ENCODE data around the gene B4GAT1. TPM values are rescaled to one million over a fixed set of nuclear protein-coding genes. Genes with fewer than 3 reads are reported as not detected.

Gene B4GAT1
- total RNA-seq, 1 experiment from 2014 or later = 41.1 TPM

GRCh38 chr11:66338276-66339161 is 8.9 kb downstream of the B4GAT1 start:
- Histone ChIP-seq H3K4me2 (ENCODE audit: low read length) (no peak overlapping the region), H3K9me2 (replicated peaks; ENCODE audit: low read length) (no peaks in the 10 kb centered on the region), H3K4me3 (ENCODE audit: low read length) (no peak overlapping the region), H4K20me1 (ENCODE audit: low read length) (no peaks in the 10 kb centered on the region), H3K4me1 (ENCODE audit: insufficient read depth, low read length) (peaks cover 35% of the 10 kb centered on the region), H3K36me3 (ENCODE audit: low read depth, low read length) (peaks cover 17% of the 10 kb centered on the region; the same call in 1 of the 2 replicates), H3K9me3 (ENCODE audit: low read length) (no peaks in the 10 kb centered on the region), H3F3A (ENCODE audit: low read length, unreplicated experiment) (peaks cover 7% of the 10 kb centered on the region), H3K79me2 (ENCODE audit: low read length) (peaks cover 26% of the 10 kb centered on the region), H3K27ac (ENCODE audit: low read length) (no peak overlapping the region), H3K27me3 (ENCODE audit: low read length) (no peaks in the 10 kb centered on the region), H2AFZ (ENCODE audit: low read length) (no peak overlapping the region), H3K9ac (ENCODE audit: low read length) (no peak overlapping the region)
- TF ChIP-seq EZH2phosphoT487 (IDR thresholded peaks at IDR 0.05; ENCODE audit: borderline replicate concordance, low read length) = no peak
- no peak for TF ChIP-seq EZH2 (IDR thresholded peaks at IDR 0.05; ENCODE audit: low read length, unreplicated experiment)
- TF ChIP-seq CTCF (conservative IDR thresholded peaks at IDR 0.05; ENCODE audit: low read depth, low read length) = no peak
- ChIA-PET CTCF (no interaction called here), POLR2A (ENCODE audit: unreplicated experiment) (interaction anchor here (0.7 kb wide), 1 partner anchor 75 kb away, joined by 3 read pairs; no protein-coding TSS in a partner anchor)
- BruUV-seq (replicated peaks) = no TSS peak
- intact Hi-C loops (cut with micrococcal nuclease) = no loop called here
- no peak for ATAC-seq
- no peak for DNase-seq

- Histone ChIP-seq H3K9me3 (ENCODE audit: low read length) (no peaks in the 10 kb centered on the region), H3K79me2 (ENCODE audit: low read length) (peaks cover 17% of the 10 kb centered on the region), H3F3A (ENCODE audit: low read length, unreplicated experiment) (peaks cover 7% of the 10 kb centered on the region), H3K27ac (ENCODE audit: low read length) (peak overlapping the region; percentile 96), H3K27me3 (ENCODE audit: low read length) (no peaks in the 10 kb centered on the region), H2AFZ (ENCODE audit: low read length) (no peak overlapping the region), H3K4me1 (ENCODE audit: insufficient read depth, low read length) (peaks cover 31% of the 10 kb centered on the region), H3K4me2 (ENCODE audit: low read length) (peak overlapping the region; percentile 96), H4K20me1 (ENCODE audit: low read length) (no peaks in the 10 kb centered on the region), H3K9me2 (replicated peaks; ENCODE audit: low read length) (no peaks in the 10 kb centered on the region), H3K36me3 (ENCODE audit: low read depth, low read length) (peaks cover 27% of the 10 kb centered on the region; the same call in 1 of the 2 replicates), H3K4me3 (ENCODE audit: low read length) (no peak overlapping the region), H3K9ac (ENCODE audit: low read length) (peak overlapping the region; percentile 44)
- no peak for TF ChIP-seq EZH2 (IDR thresholded peaks at IDR 0.05; ENCODE audit: low read length, unreplicated experiment)
- BruUV-seq (replicated peaks) = no TSS peak
- no peak for ATAC-seq
- no peak for DNase-seq
- ChIA-PET POLR2A (ENCODE audit: unreplicated experiment) (interaction anchor here (1.2 kb wide), 1 partner anchor 48 kb away, joined by 11 read pairs; the partner anchor contains the start of gene YIF1A), CTCF (interaction anchor here (2.6 kb wide), 1 partner anchor 25 kb away, joined by 21 read pairs; no protein-coding TSS in a partner anchor)
- intact Hi-C loops (cut with micrococcal nuclease) = no loop called here
Observed at GRCh38 chr11:66337103-66337899, 10.1 kb downstream of the B4GAT1 start.
